Measurements from ENCODE around the gene TMEM38B. TPM values are rescaled to one million over a fixed set of nuclear protein-coding genes. Genes with fewer than 3 reads are reported as not detected.

TMEM38B gene
- total and polyA plus RNA-seq, 2 experiments from 2014 or later = 9.4 to 14.7 TPM

GRCh38 chr9:105681313-105681712, 13.0 kb upstream of the TMEM38B start (continued):
- TF ChIP-seq ZNF462 (CRISPR knock-in tag; IDR thresholded peaks at IDR 0.05) (no peak), JUNB (IDR thresholded peaks at IDR 0.05; ENCODE audit: unreplicated experiment) (no peak)

- peaks cover 18% of the 10 kb centered on the region for H3K4me1 Mint-ChIP-seq
- peaks cover 2% of the 10 kb centered on the region for H3K27me3 Mint-ChIP-seq (ENCODE audit: insufficient read depth, low read depth, poor library complexity)
- TF ChIP-seq JUNB (IDR thresholded peaks at IDR 0.05; ENCODE audit: unreplicated experiment) (no peak), CREB1 (CRISPR knock-in tag; IDR thresholded peaks at IDR 0.05; ENCODE audit: low read depth) (no peak), ZNF462 (CRISPR knock-in tag; IDR thresholded peaks at IDR 0.05) (no peak), CTCF (conservative IDR thresholded peaks at IDR 0.05; ENCODE audit: low read depth in 2 of 2) (no peak), POLR2AphosphoS5 (IDR thresholded peaks at IDR 0.05; ENCODE audit: low read depth) (no peak), STAT1 (IDR thresholded peaks at IDR 0.05; ENCODE audit: unreplicated experiment) (no peak), EZH2phosphoT487 (IDR thresholded peaks at IDR 0.05; ENCODE audit: unreplicated experiment) (no peak), ZNF114 (CRISPR knock-in tag; IDR thresholded peaks at IDR 0.05) (no peak)
Measured at GRCh38 chr9:105681724-105682123, 12.6 kb upstream of the TMEM38B start.

More at GRCh38 chr9:105681724-105682123, 12.6 kb upstream of the TMEM38B start:
- Histone ChIP-seq H3K79me2 (replicated peaks; ENCODE audit: insufficient read depth) (no peaks in the 10 kb centered on the region), H3K36me3 (ENCODE audit: insufficient read depth) (no peaks in the 10 kb centered on the region), H3F3A (replicated peaks; ENCODE audit: low read depth) (no peaks in the 10 kb centered on the region), H3K27ac (ENCODE audit: low read depth) (no peak overlapping the region), H3K27me3 (ENCODE audit: insufficient read depth) (no peaks in the 10 kb centered on the region), H2AFZ (no peak overlapping the region), H3K4me1 (ENCODE audit: insufficient read depth) (0 out of 2 replicates have a peak, but pooled peaks cover 4% of the 10 kb centered on the region), H3K9me2 (ENCODE audit: insufficient read depth) (no peaks in the 10 kb centered on the region), H4K20me1 (replicated peaks; ENCODE audit: insufficient read depth) (no peaks in the 10 kb centered on the region; the same call in 1 of the 2 replicates), H3K4me3 (no peak overlapping the region), H3K4me2 (no peak overlapping the region)
- H3K4me3 Mint-ChIP-seq = no peak overlapping the region
- no peak overlapping the region for H3K27ac Mint-ChIP-seq
- H3K9me3 Mint-ChIP-seq = no peaks in the 10 kb centered on the region
- no peaks in the 10 kb centered on the region for H3K36me3 Mint-ChIP-seq (ENCODE audit: low read depth)
- no peak for DNase-seq (ENCODE audit: low spot score)
- no peak for ATAC-seq

Data from GM23338 (cell line).